ENCODE measurements around the gene MAGOHB.
"Not testable (repeated sequence)": the region's sequence is repeated elsewhere in the genome, so short reads cannot be mapped to it uniquely, and the experiment has no call there.

The MAGOHB gene

GRCh38 chr12:10646576-10646975, 33.2 kb upstream of the MAGOHB start:
- DNase-seq (ENCODE audit: low spot score); H3K4me1 ChIP-seq (ENCODE audit: control insufficient read depth in 2 of 2, insufficient read depth in 1 of 2, low read depth in 1 of 2, low read length in 2 of 2); H2BK15ac ChIP-seq (ENCODE audit: low read length); H3K14ac ChIP-seq (ENCODE audit: low read length); H3K4me2 ChIP-seq (ENCODE audit: insufficient read depth, low read length, poor library complexity, severe bottlenecking); H3K36me3 ChIP-seq (replicated peaks in 1 of 2; ENCODE audit: control insufficient read depth in 2 of 2, insufficient read depth in 2 of 2, low read length in 2 of 2); H3K23ac ChIP-seq (ENCODE audit: low read depth, low read length, poor library complexity); H2BK120ac ChIP-seq (ENCODE audit: low read depth, low read length); H3K4ac ChIP-seq (ENCODE audit: low read length); H4K8ac ChIP-seq (ENCODE audit: low read depth, low read length); H2AK5ac ChIP-seq (ENCODE audit: low read depth, low read length); H2BK5ac ChIP-seq (ENCODE audit: low read length); H3K18ac ChIP-seq (ENCODE audit: low read length); H2BK12ac ChIP-seq (ENCODE audit: low read length); H3K9me3 ChIP-seq (replicated peaks in 1 of 2; ENCODE audit: control insufficient read depth in 2 of 2, insufficient read depth in 1 of 2, low read depth in 1 of 2, low read length in 2 of 2); H3K4me3 ChIP-seq (ENCODE audit: low read length in 2 of 2); H2AFZ ChIP-seq (ENCODE audit: low read length); H3K27me3 ChIP-seq (ENCODE audit: control insufficient read depth in 3 of 3, insufficient read depth in 3 of 3, low read depth in 1 of 3, low read length in 3 of 3); H4K91ac ChIP-seq (ENCODE audit: low read depth, low read length, poor library complexity); H3K79me1 ChIP-seq (ENCODE audit: low read depth, low read length); H3K9ac ChIP-seq (ENCODE audit: low read depth, low read length, poor library complexity); H3K27ac ChIP-seq (replicated peaks; ENCODE audit: low read length): not testable (repeated sequence)

GRCh38 chr12:10645910-10646309, 32.5 kb upstream of the MAGOHB start:
- Histone ChIP-seq H2AFZ (ENCODE audit: low read length) (no peak overlapping the region), H3K9ac (ENCODE audit: low read depth, low read length, poor library complexity) (no peak overlapping the region), H3K27ac (replicated peaks; ENCODE audit: low read length) (no peak overlapping the region), H3K9me3 (replicated peaks in 1 of 2; ENCODE audit: control insufficient read depth in 2 of 2, insufficient read depth in 1 of 2, low read depth in 1 of 2, low read length in 2 of 2) (no peaks in the 10 kb centered on the region), H2BK12ac (ENCODE audit: low read length) (no peak overlapping the region), H3K4me3 (ENCODE audit: low read length in 2 of 2) (no peak overlapping the region), H3K4ac (ENCODE audit: low read length) (no peak overlapping the region), H3K4me2 (ENCODE audit: insufficient read depth, low read length, poor library complexity, severe bottlenecking) (no peak overlapping the region), H3K18ac (ENCODE audit: low read length) (no peak overlapping the region), H2BK15ac (ENCODE audit: low read length) (no peak overlapping the region), H3K14ac (ENCODE audit: low read length) (no peak overlapping the region), H4K8ac (ENCODE audit: low read depth, low read length) (no peak overlapping the region), H3K23ac (ENCODE audit: low read depth, low read length, poor library complexity) (no peak overlapping the region), H2BK120ac (ENCODE audit: low read depth, low read length) (no peak overlapping the region), H2AK5ac (ENCODE audit: low read depth, low read length) (no peak overlapping the region), H3K4me1 (ENCODE audit: control insufficient read depth in 2 of 2, insufficient read depth in 1 of 2, low read depth in 1 of 2, low read length in 2 of 2) (no peaks in the 10 kb centered on the region), H4K91ac (ENCODE audit: low read depth, low read length, poor library complexity) (no peak overlapping the region), H3K79me1 (ENCODE audit: low read depth, low read length) (no peaks in the 10 kb centered on the region), H2BK5ac (ENCODE audit: low read length) (no peak overlapping the region), H3K36me3 (replicated peaks in 1 of 2; ENCODE audit: control insufficient read depth in 2 of 2, insufficient read depth in 2 of 2, low read length in 2 of 2) (no peaks in the 10 kb centered on the region), H3K27me3 (ENCODE audit: control insufficient read depth in 3 of 3, insufficient read depth in 3 of 3, low read depth in 1 of 3, low read length in 3 of 3) (peaks cover 0 to 4% (median 0%) of the 10 kb centered on the region in 3 experiments)
- no peak for DNase-seq (ENCODE audit: low spot score)
- WGBS, 2 donors (ENCODE audit: extremely low coverage in 2 of 2, insufficient read length in 2 of 2, insufficient replicate concordance in 1 of 2) = no CpG with 5 or more reads among the region's 4 CpGs

GRCh38 chr12:10641735-10642500, 28.5 kb upstream of the MAGOHB start:
- Histone ChIP-seq H3K36me3 (replicated peaks in 1 of 2; ENCODE audit: control insufficient read depth in 2 of 2, insufficient read depth in 2 of 2, low read length in 2 of 2) (no peaks in the 10 kb centered on the region), H3K14ac (ENCODE audit: low read length) (no peak overlapping the region), H2BK5ac (ENCODE audit: low read length) (no peak overlapping the region), H2BK15ac (ENCODE audit: low read length) (no peak overlapping the region), H3K4me2 (ENCODE audit: insufficient read depth, low read length, poor library complexity, severe bottlenecking) (no peak overlapping the region), H2AFZ (ENCODE audit: low read length) (no peak overlapping the region), H2AK5ac (ENCODE audit: low read depth, low read length) (no peak overlapping the region), H3K79me1 (ENCODE audit: low read depth, low read length) (no peaks in the 10 kb centered on the region), H3K27me3 (ENCODE audit: control insufficient read depth in 3 of 3, insufficient read depth in 3 of 3, low read depth in 1 of 3, low read length in 3 of 3) (peaks cover 0 to 4% (median 0%) of the 10 kb centered on the region in 3 experiments), H3K23ac (ENCODE audit: low read depth, low read length, poor library complexity) (no peak overlapping the region), H3K4ac (ENCODE audit: low read length) (no peak overlapping the region), H3K9me3 (replicated peaks in 1 of 2; ENCODE audit: control insufficient read depth in 2 of 2, insufficient read depth in 1 of 2, low read depth in 1 of 2, low read length in 2 of 2) (no peaks in the 10 kb centered on the region), H3K18ac (ENCODE audit: low read length) (no peak overlapping the region), H4K8ac (ENCODE audit: low read depth, low read length) (no peak overlapping the region), H4K91ac (ENCODE audit: low read depth, low read length, poor library complexity) (no peak overlapping the region), H3K4me1 (ENCODE audit: control insufficient read depth in 2 of 2, insufficient read depth in 1 of 2, low read depth in 1 of 2, low read length in 2 of 2) (no peaks in the 10 kb centered on the region), H2BK120ac (ENCODE audit: low read depth, low read length) (no peak overlapping the region), H3K9ac (ENCODE audit: low read depth, low read length, poor library complexity) (no peak overlapping the region), H2BK12ac (ENCODE audit: low read length) (no peak overlapping the region), H3K4me3 (ENCODE audit: low read length in 2 of 2) (no peak overlapping the region), H3K27ac (replicated peaks; ENCODE audit: low read length) (no peak overlapping the region)
- no CpG with 5 or more reads among the region's 6 CpGs for WGBS, 2 donors (ENCODE audit: extremely low coverage in 2 of 2, insufficient read length in 2 of 2, insufficient replicate concordance in 1 of 2)
- DNase-seq (ENCODE audit: low spot score) = no peak

GRCh38 chr12:10638728-10639127, 25.3 kb upstream of the MAGOHB start:
- Histone ChIP-seq H2AK5ac (ENCODE audit: low read depth, low read length) (no peak overlapping the region), H4K8ac (ENCODE audit: low read depth, low read length) (no peak overlapping the region), H3K9me3 (replicated peaks in 1 of 2; ENCODE audit: control insufficient read depth in 2 of 2, insufficient read depth in 1 of 2, low read depth in 1 of 2, low read length in 2 of 2) (no peaks in the 10 kb centered on the region), H3K36me3 (replicated peaks in 1 of 2; ENCODE audit: control insufficient read depth in 2 of 2, insufficient read depth in 2 of 2, low read length in 2 of 2) (no peaks in the 10 kb centered on the region), H3K23ac (ENCODE audit: low read depth, low read length, poor library complexity) (no peak overlapping the region), H3K27ac (replicated peaks; ENCODE audit: low read length) (no peak overlapping the region), H2BK12ac (ENCODE audit: low read length) (no peak overlapping the region), H3K18ac (ENCODE audit: low read length) (no peak overlapping the region), H4K91ac (ENCODE audit: low read depth, low read length, poor library complexity) (no peak overlapping the region), H3K4me1 (ENCODE audit: control insufficient read depth in 2 of 2, insufficient read depth in 1 of 2, low read depth in 1 of 2, low read length in 2 of 2) (no peaks in the 10 kb centered on the region), H3K4me2 (ENCODE audit: insufficient read depth, low read length, poor library complexity, severe bottlenecking) (no peak overlapping the region), H3K4ac (ENCODE audit: low read length) (no peak overlapping the region), H3K9ac (ENCODE audit: low read depth, low read length, poor library complexity) (no peak overlapping the region), H2BK15ac (ENCODE audit: low read length) (no peak overlapping the region), H3K14ac (ENCODE audit: low read length) (no peak overlapping the region), H2BK120ac (ENCODE audit: low read depth, low read length) (no peak overlapping the region), H3K4me3 (ENCODE audit: low read length in 2 of 2) (no peak overlapping the region), H2BK5ac (ENCODE audit: low read length) (no peak overlapping the region), H2AFZ (ENCODE audit: low read length) (no peak overlapping the region), H3K79me1 (ENCODE audit: low read depth, low read length) (no peaks in the 10 kb centered on the region), H3K27me3 (ENCODE audit: control insufficient read depth in 3 of 3, insufficient read depth in 3 of 3, low read depth in 1 of 3, low read length in 3 of 3) (peaks cover 0 to 10% (median 0%) of the 10 kb centered on the region in 3 experiments)
- no CpG with 5 or more reads among the region's 1 CpG for WGBS, 2 donors (ENCODE audit: extremely low coverage in 2 of 2, insufficient read length in 2 of 2, insufficient replicate concordance in 1 of 2)
- no peak for DNase-seq (ENCODE audit: low spot score)

Data from neuronal stem cell (in vitro differentiated cells).